ENCODE measurements around the gene LRFN5.
"Not testable (repeated sequence)": the region's sequence is repeated elsewhere in the genome, so short reads cannot be mapped to it uniquely, and the experiment has no call there.

LRFN5 gene

DNA sequence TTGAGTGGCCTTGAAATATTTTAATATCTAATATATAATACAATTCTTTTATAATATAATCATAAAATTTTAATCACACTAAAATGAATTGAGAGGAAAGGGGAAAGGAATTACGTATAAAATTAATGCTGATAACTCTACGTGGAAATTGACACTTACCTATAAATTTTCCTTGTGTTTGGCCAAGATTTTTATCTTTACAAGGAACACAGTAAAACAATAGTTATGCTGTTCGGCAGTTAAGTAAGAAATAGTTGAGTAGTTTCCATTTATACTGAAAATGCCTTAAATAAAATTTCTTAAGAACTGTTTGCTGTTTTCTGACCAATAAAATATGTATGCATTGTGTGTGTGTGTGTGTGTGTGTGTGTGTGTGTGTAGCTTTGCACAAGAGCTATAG, 294.4 kb downstream of the LRFN5 start:
- Mint-ChIP-seq H3K4me1 (peaks cover 18% of the 10 kb centered on the region), H3K27me3 (ENCODE audit: low read depth) (no peaks in the 10 kb centered on the region), H3K36me3 (ENCODE audit: low read depth) (no peaks in the 10 kb centered on the region), H3K4me3 (no peak overlapping the region), H3K27ac (no peak overlapping the region), H3K9me3 (no peaks in the 10 kb centered on the region)
- TF ChIP-seq, protein P1, sequence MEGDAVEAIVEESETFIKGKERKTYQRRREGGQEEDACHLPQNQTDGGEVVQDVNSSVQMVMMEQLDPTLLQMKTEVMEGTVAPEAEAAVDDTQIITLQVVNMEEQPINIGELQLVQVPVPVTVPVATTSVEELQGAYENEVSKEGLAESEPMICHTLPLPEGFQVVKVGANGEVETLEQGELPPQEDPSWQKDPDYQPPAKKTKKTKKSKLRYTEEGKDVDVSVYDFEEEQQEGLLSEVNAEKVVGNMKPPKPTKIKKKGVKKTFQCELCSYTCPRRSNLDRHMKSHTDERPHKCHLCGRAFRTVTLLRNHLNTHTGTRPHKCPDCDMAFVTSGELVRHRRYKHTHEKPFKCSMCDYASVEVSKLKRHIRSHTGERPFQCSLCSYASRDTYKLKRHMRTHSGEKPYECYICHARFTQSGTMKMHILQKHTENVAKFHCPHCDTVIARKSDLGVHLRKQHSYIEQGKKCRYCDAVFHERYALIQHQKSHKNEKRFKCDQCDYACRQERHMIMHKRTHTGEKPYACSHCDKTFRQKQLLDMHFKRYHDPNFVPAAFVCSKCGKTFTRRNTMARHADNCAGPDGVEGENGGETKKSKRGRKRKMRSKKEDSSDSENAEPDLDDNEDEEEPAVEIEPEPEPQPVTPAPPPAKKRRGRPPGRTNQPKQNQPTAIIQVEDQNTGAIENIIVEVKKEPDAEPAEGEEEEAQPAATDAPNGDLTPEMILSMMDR (IDR thresholded peaks at IDR 0.05; ENCODE audit: unreplicated experiment in 3 of 3), result no peak

DNA sequence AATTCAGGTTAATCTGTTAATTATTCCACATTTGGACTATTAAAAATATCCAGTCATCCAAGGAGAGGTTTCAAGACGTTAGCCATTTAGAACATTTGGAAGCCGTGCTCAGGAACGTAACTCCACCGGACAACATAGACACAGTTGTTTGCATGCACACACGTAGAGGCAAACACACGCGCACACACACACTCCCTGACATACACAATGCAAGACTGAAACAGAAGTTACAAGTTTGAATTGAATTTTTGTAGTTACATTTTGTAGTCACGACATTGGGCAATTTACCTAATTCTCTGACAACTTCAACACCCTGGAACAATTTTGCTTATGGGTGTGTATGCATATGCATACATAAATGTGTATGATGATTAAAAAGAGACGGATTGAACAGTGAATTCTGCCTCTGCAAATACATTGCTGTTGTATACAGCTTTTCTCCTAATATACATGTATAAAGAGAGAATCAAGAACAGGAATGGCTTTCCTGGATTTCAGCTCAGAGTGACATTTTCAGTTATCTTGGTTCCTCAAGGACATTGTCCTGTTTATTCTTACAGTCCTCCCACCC, 298.8 kb downstream of the LRFN5 start:
- Mint-ChIP-seq H3K36me3 (ENCODE audit: low read depth) (peaks cover 5% of the 10 kb centered on the region), H3K4me3 (no peak overlapping the region), H3K27me3 (ENCODE audit: low read depth) (no peaks in the 10 kb centered on the region), H3K4me1 (peaks cover 4% of the 10 kb centered on the region), H3K27ac (no peak overlapping the region), H3K9me3 (peaks cover 7% of the 10 kb centered on the region)
- TF ChIP-seq, protein P1 (IDR thresholded peaks at IDR 0.05; ENCODE audit: unreplicated experiment in 3 of 3), result no peak

DNA sequence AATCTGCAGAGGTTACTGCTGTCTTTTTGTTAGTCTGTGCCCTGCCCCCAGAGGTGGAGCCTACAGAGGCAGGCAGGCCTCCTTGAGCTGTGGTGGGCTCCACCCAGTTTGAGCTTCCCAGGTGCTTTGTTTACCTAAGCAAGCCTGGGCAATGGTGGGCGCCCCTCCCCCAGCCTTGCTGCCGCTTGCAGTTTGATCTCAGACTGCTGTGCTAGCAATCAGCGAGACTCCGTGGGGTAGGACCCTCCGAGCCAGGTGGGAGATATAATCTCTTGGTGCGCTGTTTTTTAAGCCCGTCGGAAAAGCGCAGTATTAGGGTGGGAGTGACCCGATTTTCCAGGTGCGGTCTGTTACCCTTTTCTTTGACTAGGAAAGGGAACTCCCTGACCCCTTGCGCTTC, 304.5 kb downstream of the LRFN5 start:
- H3K9me3 Mint-ChIP-seq; H3K27me3 Mint-ChIP-seq (ENCODE audit: low read depth); H3K4me3 Mint-ChIP-seq; H3K36me3 Mint-ChIP-seq (ENCODE audit: low read depth); H3K27ac Mint-ChIP-seq; H3K4me1 Mint-ChIP-seq: not testable (repeated sequence)

DNA sequence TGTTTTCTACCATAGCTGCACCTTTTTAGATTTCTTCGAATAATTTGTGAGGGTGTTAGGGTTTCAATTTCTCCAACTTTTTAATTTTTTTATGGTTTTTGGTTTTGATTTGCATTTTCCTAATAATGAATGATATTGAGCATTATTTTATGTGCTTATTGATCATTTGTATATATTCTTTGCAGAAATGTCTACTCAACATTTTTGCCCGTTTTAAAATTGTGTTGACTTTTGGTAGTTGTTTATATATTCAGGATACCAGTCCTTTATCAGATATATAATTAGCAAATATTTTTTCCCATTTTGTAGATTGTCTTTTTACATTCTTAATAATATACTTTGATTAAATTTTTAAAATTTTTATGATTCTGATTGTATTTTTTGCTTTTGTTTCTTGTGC, 306.7 kb downstream of the LRFN5 start:
- H3K4me1 Mint-ChIP-seq, result no peaks in the 10 kb centered on the region
- TF ChIP-seq, protein P1 (IDR thresholded peaks at IDR 0.05; ENCODE audit: unreplicated experiment in 3 of 3), result no peak
- H3K27me3 Mint-ChIP-seq (ENCODE audit: low read depth), result no peaks in the 10 kb centered on the region
- no peak overlapping the region for H3K4me3 Mint-ChIP-seq
- H3K27ac Mint-ChIP-seq, result no peak overlapping the region
- peaks cover 5% of the 10 kb centered on the region for H3K36me3 Mint-ChIP-seq (ENCODE audit: low read depth)
- H3K9me3 Mint-ChIP-seq, result peaks cover 11% of the 10 kb centered on the region

DNA sequence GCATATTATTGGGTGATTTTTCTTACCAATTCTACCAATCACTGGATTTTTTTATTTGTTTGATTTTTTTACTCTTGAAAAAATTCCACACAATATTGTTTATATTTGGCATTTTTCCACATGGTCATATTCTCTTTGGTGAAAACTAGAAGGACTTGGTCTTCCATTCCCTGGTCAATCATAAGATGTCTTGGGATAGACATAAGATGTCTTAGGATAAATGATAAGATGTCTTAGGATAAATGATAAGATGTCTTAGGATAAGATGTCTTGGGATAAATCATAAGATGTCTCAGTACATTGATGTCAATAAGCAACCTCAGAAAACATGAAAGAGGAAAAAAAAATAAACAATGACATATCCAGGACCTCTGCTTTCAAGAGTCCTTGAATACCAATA, 309.1 kb downstream of the LRFN5 start:
- TF ChIP-seq, protein P1 (IDR thresholded peaks at IDR 0.05; ENCODE audit: unreplicated experiment in 3 of 3), result no peak
- Mint-ChIP-seq H3K36me3 (ENCODE audit: low read depth) (no peaks in the 10 kb centered on the region), H3K4me1 (no peaks in the 10 kb centered on the region), H3K27ac (no peak overlapping the region), H3K4me3 (no peak overlapping the region), H3K27me3 (ENCODE audit: low read depth) (no peaks in the 10 kb centered on the region), H3K9me3 (peaks cover 4% of the 10 kb centered on the region)

DNA sequence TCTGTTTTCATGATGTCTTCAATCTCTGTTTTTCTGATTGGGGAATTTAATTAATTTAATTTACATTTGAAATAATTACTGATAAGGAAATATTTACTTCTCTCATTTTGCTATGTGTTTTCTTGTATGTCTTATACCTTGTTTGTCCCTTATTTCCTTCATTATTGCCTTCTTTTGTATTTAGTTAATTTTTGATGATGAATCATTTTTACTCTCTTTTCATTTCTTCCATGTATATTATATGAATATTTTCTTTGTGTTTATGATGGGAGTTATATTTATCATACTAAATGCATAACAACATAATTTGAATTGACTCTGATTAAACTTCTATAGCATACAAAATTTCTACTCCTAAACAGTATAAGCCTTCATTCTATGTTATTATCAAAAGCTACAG, 309.6 kb downstream of the LRFN5 start:
- no peaks in the 10 kb centered on the region for H3K36me3 Mint-ChIP-seq (ENCODE audit: low read depth)
- peaks cover 4% of the 10 kb centered on the region for H3K9me3 Mint-ChIP-seq
- no peak overlapping the region for H3K27ac Mint-ChIP-seq
- no peaks in the 10 kb centered on the region for H3K27me3 Mint-ChIP-seq (ENCODE audit: low read depth)
- H3K4me1 Mint-ChIP-seq, result no peaks in the 10 kb centered on the region
- TF ChIP-seq, protein P1 (IDR thresholded peaks at IDR 0.05; ENCODE audit: unreplicated experiment in 3 of 3), result no peak
- no peak overlapping the region for H3K4me3 Mint-ChIP-seq

All from nephron (organoid).